ENCODE measurements around the gene C6orf62.
"Not testable (repeated sequence)": the region's sequence is repeated elsewhere in the genome, so short reads cannot be mapped to it uniquely, and the experiment has no call there.

C6orf62 gene

DNA sequence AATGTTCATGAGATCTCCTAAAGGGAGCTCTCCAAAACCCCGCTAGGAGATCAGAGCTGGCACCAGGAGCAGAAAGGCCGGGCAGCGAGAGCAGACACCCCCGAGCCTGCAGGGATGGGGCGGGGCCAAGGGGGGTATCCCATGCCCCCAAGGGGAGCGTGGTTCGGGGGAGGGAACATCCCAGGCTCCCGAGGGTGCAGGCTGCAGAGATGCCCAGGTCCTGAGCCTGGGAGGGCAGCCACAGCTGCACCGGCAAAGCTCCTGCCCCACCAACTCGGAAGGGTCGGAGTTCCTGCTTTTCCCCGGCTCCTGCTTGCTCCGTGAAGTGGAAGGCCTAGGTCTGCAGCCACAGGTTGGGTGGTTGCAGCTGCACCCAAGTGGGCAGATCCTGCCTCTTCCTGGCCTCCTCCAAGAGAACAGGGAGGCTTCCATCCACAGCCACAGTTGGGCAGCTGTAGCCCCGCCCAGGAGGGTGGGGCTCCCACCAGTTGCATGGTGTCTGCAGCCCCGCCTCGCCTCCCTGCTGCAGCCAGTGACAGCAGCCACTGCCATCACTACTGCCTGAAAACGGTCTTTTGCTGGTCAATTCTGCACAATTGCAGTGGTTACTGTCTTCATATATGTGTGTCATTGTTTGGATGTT is 42.4 kb upstream of the C6orf62 start:
- TF ChIP-seq, protein P1, sequence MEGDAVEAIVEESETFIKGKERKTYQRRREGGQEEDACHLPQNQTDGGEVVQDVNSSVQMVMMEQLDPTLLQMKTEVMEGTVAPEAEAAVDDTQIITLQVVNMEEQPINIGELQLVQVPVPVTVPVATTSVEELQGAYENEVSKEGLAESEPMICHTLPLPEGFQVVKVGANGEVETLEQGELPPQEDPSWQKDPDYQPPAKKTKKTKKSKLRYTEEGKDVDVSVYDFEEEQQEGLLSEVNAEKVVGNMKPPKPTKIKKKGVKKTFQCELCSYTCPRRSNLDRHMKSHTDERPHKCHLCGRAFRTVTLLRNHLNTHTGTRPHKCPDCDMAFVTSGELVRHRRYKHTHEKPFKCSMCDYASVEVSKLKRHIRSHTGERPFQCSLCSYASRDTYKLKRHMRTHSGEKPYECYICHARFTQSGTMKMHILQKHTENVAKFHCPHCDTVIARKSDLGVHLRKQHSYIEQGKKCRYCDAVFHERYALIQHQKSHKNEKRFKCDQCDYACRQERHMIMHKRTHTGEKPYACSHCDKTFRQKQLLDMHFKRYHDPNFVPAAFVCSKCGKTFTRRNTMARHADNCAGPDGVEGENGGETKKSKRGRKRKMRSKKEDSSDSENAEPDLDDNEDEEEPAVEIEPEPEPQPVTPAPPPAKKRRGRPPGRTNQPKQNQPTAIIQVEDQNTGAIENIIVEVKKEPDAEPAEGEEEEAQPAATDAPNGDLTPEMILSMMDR (IDR thresholded peaks at IDR 0.05; ENCODE audit: low read depth, low read length, missing control alignments): no peak
- DNase-seq (ENCODE audit: low read depth): no peak

DNA sequence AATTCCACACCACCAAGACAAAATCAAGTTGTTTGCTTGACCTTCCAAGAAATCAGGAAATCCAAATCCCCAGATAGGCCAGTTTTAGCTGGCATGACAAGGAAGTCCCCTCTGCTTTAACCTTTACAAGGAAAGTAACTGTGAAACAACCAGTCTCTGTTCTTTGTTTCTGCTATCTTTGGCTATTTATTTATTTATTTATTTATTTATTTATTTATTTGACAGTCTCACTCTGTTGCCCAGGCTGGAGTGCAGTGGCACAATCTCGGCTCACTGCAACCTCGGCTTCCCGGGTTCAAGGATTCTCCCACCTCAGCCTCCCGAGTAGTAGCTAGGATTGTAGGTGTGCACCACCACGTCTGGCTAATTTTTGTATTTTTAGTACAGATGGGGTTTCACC is 41.3 kb upstream of the C6orf62 start:
- TF ChIP-seq, protein P1 (IDR thresholded peaks at IDR 0.05; ENCODE audit: low read depth, low read length, missing control alignments): no peak
- H3K4me3 ChIP-seq (ENCODE audit: low read depth, low read length): no peak overlapping the region
- DNase-seq (ENCODE audit: low read depth): no peak

More for the DNA sequence above, 42.4 kb upstream of the C6orf62 start:
- no peak overlapping the region for H3K4me3 ChIP-seq (ENCODE audit: low read depth, low read length)

DNA sequence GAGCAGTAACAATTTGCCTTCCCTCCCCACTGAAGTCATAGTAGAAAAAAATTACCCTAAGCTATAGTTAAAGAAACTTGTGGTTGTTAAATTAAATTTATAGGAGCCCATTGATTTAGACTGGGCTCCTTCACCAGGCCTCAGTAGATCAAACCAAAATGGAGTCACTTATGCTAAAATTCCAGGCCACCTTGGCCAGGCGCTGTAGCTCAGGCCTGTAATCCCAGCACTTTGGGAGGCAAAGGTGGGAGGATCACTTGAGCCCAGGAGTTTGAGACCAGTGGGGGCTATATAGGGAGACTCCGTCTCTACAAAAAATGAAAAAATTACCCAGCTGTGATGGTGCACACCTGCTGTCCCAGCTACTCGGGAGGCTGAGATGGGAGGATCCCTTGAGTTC is 40.8 kb upstream of the C6orf62 start:
- no peak for DNase-seq (ENCODE audit: low read depth)
- TF ChIP-seq, protein P1 (IDR thresholded peaks at IDR 0.05; ENCODE audit: low read depth, low read length, missing control alignments): no peak
- H3K4me3 ChIP-seq (ENCODE audit: low read depth, low read length): no peak overlapping the region

DNA sequence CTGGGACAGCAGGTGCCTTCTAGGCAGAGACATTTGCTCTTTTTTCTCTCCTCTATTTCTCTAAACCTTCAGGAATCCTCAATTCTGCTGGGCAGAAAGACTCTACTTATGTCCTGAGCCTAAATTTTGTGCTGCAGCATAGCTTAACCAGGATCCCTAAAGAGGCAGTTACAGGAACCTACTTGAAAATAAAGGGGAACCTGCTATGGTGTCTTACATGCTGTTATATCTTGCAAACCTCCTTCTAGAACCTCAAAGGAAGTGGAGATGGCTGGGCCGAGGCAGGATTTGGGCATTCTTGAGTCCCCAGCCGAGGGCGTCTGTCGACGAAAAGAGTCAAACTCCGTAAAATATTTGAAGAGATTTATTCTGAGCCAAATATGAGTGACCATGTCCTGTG is 38.7 kb upstream of the C6orf62 start:
- TF ChIP-seq, protein P1 (IDR thresholded peaks at IDR 0.05; ENCODE audit: low read depth, low read length, missing control alignments): no peak
- DNase-seq (ENCODE audit: low read depth): no peak
- H3K4me3 ChIP-seq (ENCODE audit: low read depth, low read length): no peak overlapping the region

DNA sequence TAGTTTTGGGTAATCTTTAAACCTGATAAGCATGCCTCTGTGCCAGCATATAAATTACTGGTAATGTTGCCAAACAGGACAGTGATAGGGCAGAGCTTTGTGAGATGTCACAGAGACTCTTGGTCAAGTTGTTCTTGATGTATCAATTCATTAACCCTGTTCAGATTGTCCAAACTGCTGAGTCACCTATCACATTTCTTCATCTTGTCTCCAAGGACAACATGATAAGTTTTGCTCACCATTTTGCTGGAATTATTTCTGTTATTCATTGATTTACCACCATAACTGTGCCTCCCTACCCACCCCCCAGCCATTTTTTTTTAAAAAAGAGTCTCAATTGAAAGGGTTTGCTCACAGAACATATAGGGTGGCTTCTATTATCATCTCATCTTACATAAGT is 36.3 kb upstream of the C6orf62 start:
- TF ChIP-seq, protein P1 (IDR thresholded peaks at IDR 0.05; ENCODE audit: low read depth, low read length, missing control alignments): no peak
- no peak overlapping the region for H3K4me3 ChIP-seq (ENCODE audit: low read depth, low read length)
- no peak for DNase-seq (ENCODE audit: low read depth)

DNA sequence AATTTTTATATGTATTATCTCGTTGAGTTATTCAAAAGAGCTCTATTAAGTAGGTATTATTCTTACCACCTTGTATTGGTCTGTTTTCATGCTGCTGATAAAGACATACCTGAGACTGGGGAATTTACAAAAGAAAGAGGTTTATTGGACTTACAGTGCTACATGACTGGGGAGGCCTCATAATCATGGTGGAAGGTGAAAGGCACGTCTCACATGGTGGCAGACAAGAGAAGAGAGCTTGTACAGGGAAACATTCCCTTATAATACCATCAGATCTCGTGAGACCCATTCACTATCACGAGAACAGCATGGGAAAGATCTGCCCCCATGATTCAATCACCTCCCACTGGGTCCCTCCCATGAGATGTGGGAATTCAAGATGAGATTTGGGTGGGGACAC is 35.4 kb upstream of the C6orf62 start:
- H3K4me3 ChIP-seq (ENCODE audit: low read depth, low read length); DNase-seq (ENCODE audit: low read depth): not testable (repeated sequence)

DNA sequence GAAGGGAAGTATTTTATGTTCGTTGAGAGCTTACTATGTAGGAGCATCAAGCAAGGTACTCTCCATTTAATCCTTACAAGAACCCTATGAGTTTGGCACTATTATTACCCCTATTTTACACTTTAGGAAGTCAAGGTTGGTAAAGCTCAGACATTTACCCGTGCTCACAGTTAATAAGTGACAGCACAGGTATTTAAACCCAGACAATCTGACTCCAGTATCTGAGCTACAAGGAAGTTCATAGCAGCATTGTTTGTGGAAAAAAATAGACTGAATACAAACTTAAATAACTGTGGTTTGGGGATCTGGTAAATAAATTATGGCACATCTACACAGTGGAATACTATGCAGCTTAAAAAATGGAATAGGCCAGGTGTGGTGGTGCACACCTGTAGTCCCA is 34.6 kb upstream of the C6orf62 start:
- no peak overlapping the region for H3K4me3 ChIP-seq (ENCODE audit: low read depth, low read length)
- TF ChIP-seq, protein P1 (IDR thresholded peaks at IDR 0.05; ENCODE audit: low read depth, low read length, missing control alignments): no peak
- DNase-seq (ENCODE audit: low read depth): no peak

Data from GM12864 (cell line).